Panc1 (cell line): Measurements from ENCODE around the gene VPS37B. TPM values are rescaled to one million over a fixed set of nuclear protein-coding genes. Genes with fewer than 3 reads are reported as not detected.

Experiments
- ATAC-seq: fragments of 200-7000 bp; cut with Tn5 transposase; 2 replicates; pipeline ENCODE4 v1.9.1; 2020; ENCODE audit warnings: mild to moderate bottlenecking, moderate library complexity
- BruUV-seq: library from RNA; stranded (reverse); fragments of 400-500 nt; replicated peaks from 2 replicates; lab custom pipeline; 2021; lab: Mats Ljungman, UMichigan
- CTCF ChIA-PET: fragments of 300-600 bp; sonication (Branson Sonifier 250); formaldehyde crosslinking; loops from one replicate; lab custom pipeline; 2022; ENCODE audit warnings: antibody characterized with exemption; lab: Charles Lee
- POLR2A ChIA-PET: fragments of 300-600 bp; sonication (Branson Sonifier 250); formaldehyde crosslinking; loops from one replicate; lab custom pipeline; 2022; ENCODE audit warnings: antibody characterized with exemption; lab: Charles Lee
- DNase-seq: peaks from one replicate; pipeline ENCODE4 v3.0.0-alpha.2; 2010; ENCODE audit warnings: low read depth, low spot score
- H3K27ac ChIP-seq: 2 replicates; pipeline ENCODE4 v1.5.1; 2011; ENCODE audit warnings: mild to moderate bottlenecking, low read length, inconsistent platforms
- H3K27me3 ChIP-seq: fragments of 200-500 bp; sonication (Bioruptor generic); 2 replicates; pipeline ENCODE4 v1.6.0; 2014; ENCODE audit warnings: low read length, inconsistent platforms; ENCODE audit not compliant: control insufficient read depth, insufficient read depth
- H3K36me3 ChIP-seq: fragments of 200-500 bp; sonication (Bioruptor generic); 2 replicates; pipeline ENCODE4 v1.5.1; 2014; ENCODE audit warnings: inconsistent platforms, mild to moderate bottlenecking, low read length, moderate library complexity; ENCODE audit not compliant: control insufficient read depth, insufficient read depth
- H3K4me1 ChIP-seq: 2 replicates; pipeline ENCODE4 v1.5.1; 2011; ENCODE audit warnings: inconsistent platforms, mild to moderate bottlenecking, low read length, moderate library complexity; ENCODE audit not compliant: control insufficient read depth, insufficient read depth
- H3K4me3 ChIP-seq, 2 experiments: 2 replicates each; pipeline ENCODE4 v1.5.1; 2011 to 2012; ENCODE audit warnings: low read depth in 2 of 2, low read length in 2 of 2, mild to moderate bottlenecking in 2 of 2, inconsistent platforms in 1 of 2, moderate library complexity in 1 of 2
- H3K9me3 ChIP-seq: fragments of 200-500 bp; sonication (Bioruptor generic); 2 replicates; pipeline ENCODE4 v1.5.1; 2014; ENCODE audit warnings: low read depth, mild to moderate bottlenecking, inconsistent platforms, low read length, moderate library complexity; ENCODE audit not compliant: control insufficient read depth, insufficient read depth
- CTCF ChIP-seq: fragments of 450-650 bp; IDR thresholded peaks from 2 replicates; pipeline ENCODE4 v1.5.1; 2017; ENCODE audit warnings: mild to moderate bottlenecking
- POLR2AphosphoS5 ChIP-seq: IDR thresholded peaks from 2 replicates; pipeline ENCODE4 v1.6.1; 2012; ENCODE audit warnings: mild to moderate bottlenecking, low read depth, low read length, moderate library complexity
- REST ChIP-seq, 2 experiments: IDR thresholded peaks; 2 replicates each; pipeline ENCODE4 v1.6.1; 2011 to 2012; ENCODE audit warnings: low read depth in 2 of 2, control low read depth in 1 of 2, low read length in 1 of 2, mild to moderate bottlenecking in 1 of 2, moderate library complexity in 1 of 2; ENCODE audit not compliant: insufficient read depth in 1 of 2
- SIN3A ChIP-seq: IDR thresholded peaks from 2 replicates; pipeline ENCODE4 v1.6.1; 2012; ENCODE audit warnings: low read depth, mild to moderate bottlenecking, low read length, moderate library complexity, borderline replicate concordance; ENCODE audit not compliant: insufficient read depth
- TCF7L2 ChIP-seq: IDR thresholded peaks from 2 replicates; pipeline ENCODE4 v1.6.1; 2011; ENCODE audit warnings: mild to moderate bottlenecking, low read depth, low read length, inconsistent platforms
- in situ Hi-C: cut with HindIII; loops from 2 replicates; pipeline ENCODE4 v1.10.0; 2016; ENCODE audit warnings: low sequenced_read_pairs, low pct_unique_long_range_greater_than_20kb
- intact Hi-C: fragments of 100-400 bp; cut with micrococcal nuclease; formaldehyde crosslinking; loops from one replicate; pipeline ENCODE4 v1.10.0; 2022; ENCODE audit not compliant: unreplicated experiment
- total RNA-seq: library from RNA; stranded (reverse); gene quantifications from one replicate; pipeline ENCODE4 v1.2.1, GENCODE V29; 2021; ENCODE audit not compliant: unreplicated experiment

Gene VPS37B
- total RNA-seq, 1 experiment from 2014 or later: 76.7 TPM

DNA sequence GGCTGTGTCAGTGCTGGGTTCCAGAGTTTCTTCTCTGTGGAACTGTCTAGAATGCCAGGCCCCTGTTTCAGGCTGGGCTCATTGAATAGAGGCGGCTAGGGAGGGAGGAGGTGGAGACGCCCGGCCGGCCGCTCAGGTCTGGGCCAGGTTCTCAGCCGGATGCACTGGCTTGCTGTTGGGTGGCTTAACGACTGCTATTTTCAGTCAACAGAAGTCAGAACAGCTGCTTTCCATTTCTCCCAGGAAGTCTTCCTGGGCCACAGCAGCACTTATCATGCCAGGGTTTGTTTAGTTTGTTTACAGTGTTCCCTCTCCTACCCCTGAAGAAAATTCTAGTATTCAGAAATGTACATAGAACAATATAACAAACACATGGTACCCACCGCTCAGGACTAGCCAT lies 26.0 kb upstream of the VPS37B start:
- no TSS peak for BruUV-seq
- no peak for DNase-seq
- intact Hi-C loops: no loop called here

DNA sequence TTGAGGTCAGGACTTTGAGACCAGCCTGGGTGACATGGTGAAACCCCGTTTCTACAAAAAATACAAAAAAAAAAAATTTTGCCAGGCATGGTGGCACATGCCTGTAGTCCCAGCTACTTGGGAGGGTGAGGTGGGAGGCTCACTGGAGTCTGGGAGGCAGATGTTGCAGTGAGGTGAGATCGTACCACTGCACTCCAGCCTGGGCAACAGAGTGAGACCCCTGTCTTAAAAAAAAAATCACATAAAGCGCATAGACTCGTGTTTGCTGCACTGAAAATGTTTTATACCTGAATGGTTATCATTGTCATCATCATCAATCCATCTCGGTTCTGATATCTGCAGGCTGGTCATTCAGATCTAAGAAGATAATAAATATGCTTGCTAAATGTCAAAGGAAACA lies 24.8 kb upstream of the VPS37B start:
- Histone ChIP-seq H3K27me3 (no peaks in the 10 kb centered on the region), H3K4me3 (no peak overlapping the region), H3K36me3 (no peaks in the 10 kb centered on the region), H3K9me3 (no peaks in the 10 kb centered on the region), H3K27ac (no peak overlapping the region), H3K4me1 (peaks cover 35% of the 10 kb centered on the region)
- intact Hi-C loops: no loop called here
- POLR2A ChIA-PET: no interaction called here
- in situ Hi-C loops: no loop called here
- no TSS peak for BruUV-seq
- TF ChIP-seq TCF7L2 (no peak), SIN3A (no peak), CTCF (no peak), REST (IDR thresholded peaks at IDR 0.05; ENCODE audit: insufficient read depth in 1 of 2, low read depth in 2 of 2, low read length in 1 of 2) (no peak), POLR2AphosphoS5 (no peak)
- no peak for DNase-seq
- CTCF ChIA-PET: no interaction called here
- ATAC-seq: no peak

More for the DNA sequence above, 26.0 kb upstream of the VPS37B start:
- Histone ChIP-seq H3K4me3 (no peak overlapping the region), H3K27ac (no peak overlapping the region), H3K27me3 (no peaks in the 10 kb centered on the region), H3K9me3 (no peaks in the 10 kb centered on the region), H3K36me3 (no peaks in the 10 kb centered on the region), H3K4me1 (peaks cover 29% of the 10 kb centered on the region)
- ATAC-seq: no peak
- in situ Hi-C loops: no loop called here
- TF ChIP-seq CTCF (no peak), REST (IDR thresholded peaks at IDR 0.05; ENCODE audit: insufficient read depth in 1 of 2, low read depth in 2 of 2, low read length in 1 of 2) (no peak), SIN3A (no peak), TCF7L2 (no peak), POLR2AphosphoS5 (no peak)
- ChIA-PET CTCF (no interaction called here), POLR2A (no interaction called here)
